ENCODE results near the gene MTOR. TPM values are rescaled to one million over a fixed set of nuclear protein-coding genes. Genes with fewer than 3 reads are reported as not detected.

The MTOR gene
- total and polyA plus RNA-seq, 2 of the 8 experiments (the other 6 are each of a cell fraction or from before 2014, with no cell fraction given): 44.2 to 76.8 TPM

DNA sequence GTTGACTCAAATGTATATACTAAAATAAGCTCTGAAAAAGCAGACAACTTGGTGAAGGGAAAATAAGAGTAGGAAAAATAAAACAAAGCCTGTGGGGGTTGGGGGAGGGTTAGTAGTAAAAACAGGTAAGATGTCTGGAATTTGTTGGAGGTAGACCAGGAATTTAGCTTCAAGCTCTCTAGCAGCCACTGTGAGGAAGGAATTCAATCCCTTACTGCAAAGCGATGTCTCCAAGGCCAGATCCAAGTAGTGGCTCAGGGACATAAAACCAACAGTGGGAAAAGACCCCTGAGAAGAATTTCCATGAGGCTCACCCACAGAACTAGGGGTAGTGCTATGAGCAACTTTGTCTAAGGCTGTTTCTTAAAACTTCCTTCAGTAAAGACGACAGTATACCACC is 65.4 kb downstream of the MTOR start:
- WGBS, 2 experiments (ENCODE audit: extremely low coverage in 1 of 2, insufficient coverage in 1 of 2, insufficient read length in 1 of 2, insufficient replicate concordance in 2 of 2, low coverage in 1 of 2, low lambda C conversion rate in 2 of 2, missing lambda C conversion rate in 1 of 2): 87% methylated on average over 2 of the region's 2 CpGs; no CpG with 5 or more reads in 1 of the 2 experiments
- TF ChIP-seq SRF (IDR thresholded peaks at IDR 0.05; ENCODE audit: low read depth, low read length): no peak
- TF ChIP-seq TCF12 (IDR thresholded peaks at IDR 0.05; ENCODE audit: low read depth, low read length): no peak
- no peak for TF ChIP-seq NRF1 (IDR thresholded peaks at IDR 0.05; ENCODE audit: low read depth, low read length)
- TF ChIP-seq NANOG (IDR thresholded peaks at IDR 0.05; ENCODE audit: insufficient read depth, low read depth, low read length, poor library complexity, severe bottlenecking): no peak

More for the DNA sequence above, 65.4 kb downstream of the MTOR start:
- Histone ChIP-seq H3K9ac (replicated peaks in 1 of 4; ENCODE audit: extremely low read depth in 1 of 4, low read depth in 3 of 4, low read length in 3 of 4) (no peak overlapping the region), H3K18ac (ENCODE audit: extremely low read depth, low read length) (no peak overlapping the region), H3K56ac (replicated peaks; ENCODE audit: insufficient read length, low read depth, low read length) (no peak overlapping the region), H4K8ac (ENCODE audit: extremely low read depth, insufficient read depth, low read length) (no peak overlapping the region), H3K9me3 (ENCODE audit: insufficient read depth in 2 of 2, low read depth in 1 of 2, low read length in 1 of 2) (no peaks in the 10 kb centered on the region), H2BK120ac (replicated peaks; ENCODE audit: low read depth, low read length) (no peak overlapping the region), H4K20me1 (replicated peaks in 1 of 2; ENCODE audit: control insufficient read depth in 1 of 2, insufficient read depth in 2 of 2, low read length in 2 of 2) (peaks cover 0 to 2% of the 10 kb centered on the region in 2 experiments), H4K5ac (ENCODE audit: insufficient read length, low read depth, low read length) (no peak overlapping the region), H3K4me1 (replicated peaks in 1 of 4; ENCODE audit: control insufficient read depth in 3 of 4, insufficient read depth in 4 of 4, low read length in 3 of 4) (no peaks in the 10 kb centered on the region), H4K91ac (replicated peaks; ENCODE audit: insufficient read length, low read length) (no peak overlapping the region), H2BK15ac (ENCODE audit: low read length) (no peak overlapping the region), H2BK20ac (ENCODE audit: low read length) (no peak overlapping the region), H2BK5ac (ENCODE audit: low read depth, low read length) (no peak overlapping the region), H2BK12ac (ENCODE audit: low read depth, low read length) (no peak overlapping the region), H3K36me3 (ENCODE audit: control insufficient read depth in 2 of 4, insufficient read depth in 4 of 4, low read length in 3 of 4) (peaks cover 11 to 47% (median 33%) of the 10 kb centered on the region in 4 experiments; a peak in 6 of 8 replicates), H3K23ac (ENCODE audit: insufficient read length) (no peak overlapping the region), H3K4me2 (ENCODE audit: insufficient read depth in 1 of 2, low read depth in 2 of 2, low read length in 2 of 2) (no peak overlapping the region), H2AFZ (ENCODE audit: low read length) (no peak overlapping the region), H3K27me3 (replicated peaks in 1 of 4; ENCODE audit: control insufficient read depth in 3 of 4, extremely low read depth in 1 of 4, insufficient read depth in 3 of 4, low read length in 3 of 4) (no peaks in the 10 kb centered on the region), H3K4me3 (ENCODE audit: extremely low read depth in 1 of 4, insufficient read depth in 2 of 4, low read depth in 3 of 4, low read length in 4 of 4) (no peak overlapping the region), H2AK5ac (ENCODE audit: low read depth, low read length) (no peak overlapping the region), H3K14ac (ENCODE audit: insufficient read length) (no peak overlapping the region), H3K4ac (replicated peaks; ENCODE audit: insufficient read length, low read depth, low read length) (no peak overlapping the region), H3K79me1 (ENCODE audit: low read depth, low read length) (no peaks in the 10 kb centered on the region), H3K23me2 (ENCODE audit: low read depth, low read length) (no peaks in the 10 kb centered on the region), H3K79me2 (ENCODE audit: control insufficient read depth in 1 of 2, insufficient read depth in 2 of 2, low read length in 2 of 2) (no peaks in the 10 kb centered on the region), H3K27ac (ENCODE audit: low read depth, low read length) (no peak overlapping the region)
- FAIRE-seq (no peak), DNase-seq (ENCODE audit: low read depth in 1 of 2, low spot score in 2 of 2) (no peak)
- CTCF ChIA-PET (ENCODE audit: partially characterized antibody): interaction anchor here (0.9 to 4.4 kb wide), 5 partner anchors 9 to 159 kb away, joined by 3 to 14 read pairs (median 4); no protein-coding TSS in a partner anchor
- POLR2A ChIA-PET (ENCODE audit: partially characterized antibody): no interaction called here

Measured in H1 (cell line).